ENCODE data around the gene CDH13. TPM values are rescaled to one million over a fixed set of nuclear protein-coding genes. Genes with fewer than 3 reads are reported as not detected.

CDH13 gene
- polyA plus RNA-seq, 1 donor from 2014 or later = 3.2 TPM

DNA sequence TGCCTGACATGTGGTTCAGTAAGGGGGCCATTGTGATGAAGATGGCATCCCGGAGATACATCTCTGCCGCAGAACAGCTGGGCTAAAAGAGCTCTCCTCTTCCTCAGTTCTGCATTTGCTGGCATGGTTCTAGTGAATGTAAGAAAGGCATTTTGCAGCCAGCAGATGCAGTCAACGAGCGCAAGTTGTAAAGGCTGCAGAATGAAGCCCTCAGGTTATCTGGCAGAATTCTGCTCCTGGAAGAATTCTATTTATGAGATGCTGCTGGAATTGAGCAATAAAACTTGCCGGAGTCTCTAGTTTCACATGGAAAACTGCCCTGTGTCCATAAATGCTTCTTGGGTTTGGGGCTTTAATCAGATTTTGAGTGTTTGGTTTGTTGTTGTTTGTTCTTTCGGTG is 1004.2 kb downstream of the CDH13 start:
- TF ChIP-seq EP300 (conservative IDR thresholded peaks at IDR 0.05; ENCODE audit: poor library complexity, severe bottlenecking) = no peak
- TF ChIP-seq MXI1 (conservative IDR thresholded peaks at IDR 0.05; ENCODE audit: poor library complexity, severe bottlenecking) = no peak
- no peak for TF ChIP-seq EZH2 (IDR thresholded peaks at IDR 0.05; ENCODE audit: borderline replicate concordance, insufficient read depth, low read length, poor library complexity, severe bottlenecking)
- no peak for TF ChIP-seq REST (IDR thresholded peaks at IDR 0.05; ENCODE audit: borderline replicate concordance)
- TF ChIP-seq, protein P1, sequence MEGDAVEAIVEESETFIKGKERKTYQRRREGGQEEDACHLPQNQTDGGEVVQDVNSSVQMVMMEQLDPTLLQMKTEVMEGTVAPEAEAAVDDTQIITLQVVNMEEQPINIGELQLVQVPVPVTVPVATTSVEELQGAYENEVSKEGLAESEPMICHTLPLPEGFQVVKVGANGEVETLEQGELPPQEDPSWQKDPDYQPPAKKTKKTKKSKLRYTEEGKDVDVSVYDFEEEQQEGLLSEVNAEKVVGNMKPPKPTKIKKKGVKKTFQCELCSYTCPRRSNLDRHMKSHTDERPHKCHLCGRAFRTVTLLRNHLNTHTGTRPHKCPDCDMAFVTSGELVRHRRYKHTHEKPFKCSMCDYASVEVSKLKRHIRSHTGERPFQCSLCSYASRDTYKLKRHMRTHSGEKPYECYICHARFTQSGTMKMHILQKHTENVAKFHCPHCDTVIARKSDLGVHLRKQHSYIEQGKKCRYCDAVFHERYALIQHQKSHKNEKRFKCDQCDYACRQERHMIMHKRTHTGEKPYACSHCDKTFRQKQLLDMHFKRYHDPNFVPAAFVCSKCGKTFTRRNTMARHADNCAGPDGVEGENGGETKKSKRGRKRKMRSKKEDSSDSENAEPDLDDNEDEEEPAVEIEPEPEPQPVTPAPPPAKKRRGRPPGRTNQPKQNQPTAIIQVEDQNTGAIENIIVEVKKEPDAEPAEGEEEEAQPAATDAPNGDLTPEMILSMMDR (IDR thresholded peaks at IDR 0.05; ENCODE audit: poor library complexity, severe bottlenecking) = no peak
- no peak for TF ChIP-seq SMC3 (conservative IDR thresholded peaks at IDR 0.05; ENCODE audit: poor library complexity)
- TF ChIP-seq RAD21 (conservative IDR thresholded peaks at IDR 0.05) = no peak
- no peak for TF ChIP-seq POLR2AphosphoS5 (IDR thresholded peaks at IDR 0.05)
- no peak for TF ChIP-seq TAF1 (IDR thresholded peaks at IDR 0.05; ENCODE audit: low read depth)
- no peak overlapping the region for H3K9ac ChIP-seq (ENCODE audit: low read length)
- no peaks in the 10 kb centered on the region for H3K9me2 ChIP-seq (ENCODE audit: insufficient read depth, low read length)
- H3K27ac ChIP-seq (ENCODE audit: low read length) = no peak overlapping the region
- H3F3A ChIP-seq (ENCODE audit: insufficient read depth, low read length, poor library complexity, severe bottlenecking) = no peaks in the 10 kb centered on the region
- no peaks in the 10 kb centered on the region for H3K9me3 ChIP-seq (ENCODE audit: low read length)
- no peak overlapping the region for H2AFZ ChIP-seq (ENCODE audit: low read depth, low read length)
- no peak overlapping the region for H3K4me3 ChIP-seq (ENCODE audit: low read length)
- H3K4me2 ChIP-seq (ENCODE audit: low read length) = no peak overlapping the region
- no peaks in the 10 kb centered on the region for H3K79me2 ChIP-seq (replicated peaks; ENCODE audit: insufficient read depth, low read length)
- no peaks in the 10 kb centered on the region for H3K36me3 ChIP-seq (ENCODE audit: insufficient read depth, low read length)
- H4K20me1 ChIP-seq (ENCODE audit: insufficient read depth) = no peaks in the 10 kb centered on the region
- no peaks in the 10 kb centered on the region for H3K27me3 ChIP-seq (ENCODE audit: insufficient read depth, low read depth, low read length)

GRCh38 chr16:83633286-83633685 is 1006.5 kb downstream of the CDH13 start:
- TF ChIP-seq EP300 (conservative IDR thresholded peaks at IDR 0.05; ENCODE audit: poor library complexity, severe bottlenecking) (no peak), MXI1 (conservative IDR thresholded peaks at IDR 0.05; ENCODE audit: poor library complexity, severe bottlenecking) (no peak), REST (IDR thresholded peaks at IDR 0.05; ENCODE audit: borderline replicate concordance) (no peak), SMC3 (conservative IDR thresholded peaks at IDR 0.05; ENCODE audit: poor library complexity) (no peak), TAF1 (IDR thresholded peaks at IDR 0.05; ENCODE audit: low read depth) (no peak), RAD21 (conservative IDR thresholded peaks at IDR 0.05) (no peak)
- TF ChIP-seq, protein P1 (IDR thresholded peaks at IDR 0.05; ENCODE audit: poor library complexity, severe bottlenecking) = no peak
- Histone ChIP-seq H2AFZ (ENCODE audit: low read depth, low read length) (no peak overlapping the region), H3K27ac (ENCODE audit: low read length) (no peak overlapping the region), H3K4me3 (ENCODE audit: low read length) (no peak overlapping the region), H3K36me3 (ENCODE audit: insufficient read depth, low read length) (no peaks in the 10 kb centered on the region), H3K9me2 (ENCODE audit: insufficient read depth, low read length) (no peaks in the 10 kb centered on the region), H3K9me3 (ENCODE audit: low read length) (no peaks in the 10 kb centered on the region), H3K79me2 (replicated peaks; ENCODE audit: insufficient read depth, low read length) (no peaks in the 10 kb centered on the region), H3K9ac (ENCODE audit: low read length) (no peak overlapping the region), H4K20me1 (ENCODE audit: insufficient read depth) (no peaks in the 10 kb centered on the region), H3K4me2 (ENCODE audit: low read length) (no peak overlapping the region), H3F3A (ENCODE audit: insufficient read depth, low read length, poor library complexity, severe bottlenecking) (no peaks in the 10 kb centered on the region), H3K27me3 (ENCODE audit: insufficient read depth, low read depth, low read length) (no peaks in the 10 kb centered on the region)

Data from neural cell (in vitro differentiated cells).